OCI-LY7 (cell line): ENCODE results near the gene PLTP. TPM values are rescaled to one million over a fixed set of nuclear protein-coding genes. Genes with fewer than 3 reads are reported as not detected.

Source experiments
- BruUV-seq: library from RNA; stranded (reverse); fragments of 400-500 nt; replicated peaks from 2 replicates; lab custom pipeline; 2021; lab: Mats Ljungman, UMichigan
- CTCF ChIA-PET: fragments of 300-600 bp; sonication (Branson Sonifier 250); formaldehyde crosslinking; loops from one replicate; lab custom pipeline; 2022; ENCODE audit warnings: antibody characterized with exemption; ENCODE audit not compliant: unreplicated experiment; lab: Charles Lee
- POLR2A ChIA-PET: fragments of 300-600 bp; sonication (Branson Sonifier 250); formaldehyde crosslinking; loops from one replicate; lab custom pipeline; 2022; ENCODE audit warnings: antibody characterized with exemption; lab: Charles Lee
- DNase-seq: peaks from one replicate; pipeline ENCODE4 v3.0.0-alpha.2; 2015; ENCODE audit warnings: low spot score
- H2AFZ ChIP-seq: fragments of 200-600 bp; sonication (generic), shearing (Covaris generic); 2 replicates; pipeline ENCODE4 v1.6.1; 2014; ENCODE audit warnings: mild to moderate bottlenecking, antibody characterized with exemption, low read length, moderate library complexity
- H3K27ac ChIP-seq: fragments of 200-600 bp; sonication (generic); 2 replicates; pipeline ENCODE4 v1.5.1; 2014; ENCODE audit warnings: mixed run types, low read depth, mild to moderate bottlenecking, moderate library complexity, low read length, inconsistent platforms; ENCODE audit not compliant: poor library complexity, severe bottlenecking
- H3K36me3 ChIP-seq: fragments of 200-600 bp; sonication (generic); 2 replicates; pipeline ENCODE4 v1.6.1; 2014; ENCODE audit warnings: mild to moderate bottlenecking, antibody characterized with exemption, low read length, moderate library complexity, mixed read lengths; ENCODE audit not compliant: insufficient read depth
- H3K4me1 ChIP-seq: fragments of 200-600 bp; sonication (generic); 2 replicates; pipeline ENCODE4 v1.5.1; 2014; ENCODE audit warnings: mild to moderate bottlenecking, low read length; ENCODE audit not compliant: insufficient read depth, poor library complexity, severe bottlenecking
- H3K4me2 ChIP-seq: fragments of 200-600 bp; sonication (generic); 2 replicates; pipeline ENCODE4 v1.6.1; 2014; ENCODE audit warnings: mild to moderate bottlenecking, low read length
- H3K4me3 ChIP-seq: fragments of 200-600 bp; sonication (generic); 2 replicates; pipeline ENCODE4 v1.5.1; 2014; ENCODE audit warnings: mild to moderate bottlenecking, low read depth, low read length; ENCODE audit not compliant: poor library complexity, severe bottlenecking
- H3K79me2 ChIP-seq: fragments of 200-600 bp; sonication (generic); 2 replicates; pipeline ENCODE4 v1.6.1; 2016; ENCODE audit warnings: low read depth, mild to moderate bottlenecking, low read length, moderate library complexity, mixed read lengths; ENCODE audit not compliant: insufficient read depth
- H3K9me2 ChIP-seq: fragments of 200-600 bp; sonication (generic); 2 replicates; pipeline ENCODE4 v1.6.1; 2016; ENCODE audit warnings: mild to moderate bottlenecking, low read length, mixed read lengths; ENCODE audit not compliant: insufficient read depth
- H3K9me3 ChIP-seq: fragments of 200-600 bp; sonication (generic); 2 replicates; pipeline ENCODE4 v1.6.1; 2014; ENCODE audit warnings: mild to moderate bottlenecking, mixed run types, low read length, mixed read lengths
- H4K20me1 ChIP-seq: fragments of 200-600 bp; sonication (generic); 2 replicates; pipeline ENCODE4 v1.6.1; 2014; ENCODE audit warnings: mild to moderate bottlenecking, antibody characterized with exemption, low read length, moderate library complexity, mixed read lengths; ENCODE audit not compliant: insufficient read depth
- EZH2phosphoT487 ChIP-seq: fragments of 200-600 bp; sonication (generic); IDR thresholded peaks from 2 replicates; pipeline ENCODE4 v1.6.1; 2018; ENCODE audit warnings: low read depth, borderline replicate concordance, mild to moderate bottlenecking, mixed run types, antibody characterized with exemption, low read length, moderate library complexity, mixed read lengths
- intact Hi-C: fragments of 100-400 bp; cut with micrococcal nuclease; formaldehyde crosslinking; loops from one replicate; pipeline ENCODE4 v1.10.0; 2022; ENCODE audit not compliant: unreplicated experiment
- total RNA-seq, 2 experiments: library from RNA; depleted of rRNA in 1 of 2; stranded (reverse); fragments of >200 nt in 1 of 2; shearing (Covaris generic) in 1 of 2; gene quantifications; 2 replicates each; pipeline ENCODE4 v1.2.3, GENCODE V29; 2014 to 2022
- TF ChIP-seq, protein P1 (sequence below): fragments of 200-600 bp; sonication (generic); conservative IDR thresholded peaks from 2 replicates; pipeline ENCODE4 v1.5.1; 2014; ENCODE audit warnings: mild to moderate bottlenecking, antibody characterized with exemption, low read length, moderate library complexity, mixed read lengths

PLTP gene
- total RNA-seq, 2 experiments from 2014 or later, result 12.7 to 17.1 TPM

DNA sequence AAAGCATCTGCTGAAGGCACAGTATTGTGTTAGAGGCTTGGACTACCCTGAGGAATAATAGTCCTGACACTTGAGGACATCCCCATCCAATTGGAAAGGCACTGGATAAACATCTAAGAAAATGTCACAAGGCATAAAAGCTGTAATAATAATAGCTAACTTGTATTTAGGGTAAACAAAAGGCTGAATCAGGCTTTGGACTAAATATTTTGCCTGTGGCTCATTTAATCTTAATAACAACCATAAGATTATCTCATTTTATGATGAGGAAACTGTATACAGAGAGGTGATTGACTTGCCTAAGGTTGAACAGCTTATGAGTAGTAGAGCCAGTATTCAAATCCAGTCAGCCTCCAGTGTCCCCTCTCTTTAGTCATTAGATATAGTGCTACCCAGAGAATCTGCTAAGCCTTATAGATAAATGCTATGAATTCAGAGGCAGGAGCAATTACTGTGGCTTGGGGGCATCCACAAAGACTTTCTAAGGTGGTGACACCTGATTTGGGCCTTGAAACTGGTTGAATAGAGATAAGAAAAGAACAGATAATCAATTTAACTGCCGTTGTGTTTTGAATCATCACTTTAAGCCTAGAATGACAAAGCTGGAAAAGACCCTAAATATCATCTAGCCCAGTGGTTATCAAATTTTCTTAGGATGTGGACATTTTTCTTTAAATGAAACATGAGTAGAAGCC, 38.4 kb downstream of the PLTP start:
- Histone ChIP-seq H3K27ac (no peak overlapping the region), H4K20me1 (no peaks in the 10 kb centered on the region), H3K79me2 (no peaks in the 10 kb centered on the region), H3K9me2 (no peaks in the 10 kb centered on the region), H3K36me3 (no peaks in the 10 kb centered on the region), H3K9me3 (no peaks in the 10 kb centered on the region), H3K4me2 (no peak overlapping the region), H3K4me1 (no peaks in the 10 kb centered on the region), H3K4me3 (no peak overlapping the region), H2AFZ (no peak overlapping the region)
- TF ChIP-seq, protein P1, sequence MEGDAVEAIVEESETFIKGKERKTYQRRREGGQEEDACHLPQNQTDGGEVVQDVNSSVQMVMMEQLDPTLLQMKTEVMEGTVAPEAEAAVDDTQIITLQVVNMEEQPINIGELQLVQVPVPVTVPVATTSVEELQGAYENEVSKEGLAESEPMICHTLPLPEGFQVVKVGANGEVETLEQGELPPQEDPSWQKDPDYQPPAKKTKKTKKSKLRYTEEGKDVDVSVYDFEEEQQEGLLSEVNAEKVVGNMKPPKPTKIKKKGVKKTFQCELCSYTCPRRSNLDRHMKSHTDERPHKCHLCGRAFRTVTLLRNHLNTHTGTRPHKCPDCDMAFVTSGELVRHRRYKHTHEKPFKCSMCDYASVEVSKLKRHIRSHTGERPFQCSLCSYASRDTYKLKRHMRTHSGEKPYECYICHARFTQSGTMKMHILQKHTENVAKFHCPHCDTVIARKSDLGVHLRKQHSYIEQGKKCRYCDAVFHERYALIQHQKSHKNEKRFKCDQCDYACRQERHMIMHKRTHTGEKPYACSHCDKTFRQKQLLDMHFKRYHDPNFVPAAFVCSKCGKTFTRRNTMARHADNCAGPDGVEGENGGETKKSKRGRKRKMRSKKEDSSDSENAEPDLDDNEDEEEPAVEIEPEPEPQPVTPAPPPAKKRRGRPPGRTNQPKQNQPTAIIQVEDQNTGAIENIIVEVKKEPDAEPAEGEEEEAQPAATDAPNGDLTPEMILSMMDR, result no peak
- no peak for TF ChIP-seq EZH2phosphoT487
- no peak for DNase-seq
- ChIA-PET CTCF (no interaction called here), POLR2A (no interaction called here)
- BruUV-seq, result no TSS peak
- intact Hi-C loops, result no loop called here

DNA sequence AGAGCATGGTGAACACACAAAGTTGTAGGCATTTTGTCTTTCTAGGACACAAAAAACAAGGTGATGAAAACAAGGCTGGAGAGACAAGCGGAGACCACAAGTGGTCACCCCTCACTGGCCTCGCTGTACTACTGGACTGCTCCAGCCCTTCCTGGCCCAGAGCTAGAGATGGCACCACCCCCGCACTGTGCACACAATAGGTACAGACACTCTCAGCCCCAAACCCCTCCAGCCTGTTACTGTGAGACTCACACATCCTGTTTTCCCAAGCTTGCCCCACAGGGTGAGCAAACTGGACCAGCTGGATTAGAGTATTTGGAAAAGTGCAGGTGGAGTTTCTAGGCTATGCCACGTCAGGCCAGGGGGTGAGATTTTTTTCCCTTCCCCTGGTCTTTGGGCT, 39.3 kb downstream of the PLTP start:
- no peak for DNase-seq
- no peaks in the 10 kb centered on the region for H3K79me2 ChIP-seq
- no peak overlapping the region for H3K4me2 ChIP-seq
- no peaks in the 10 kb centered on the region for H3K9me3 ChIP-seq
- H3K27ac ChIP-seq, result no peak overlapping the region
- no peaks in the 10 kb centered on the region for H3K36me3 ChIP-seq
- H2AFZ ChIP-seq, result no peak overlapping the region
- TF ChIP-seq, protein P1, result no peak
- TF ChIP-seq EZH2phosphoT487, result no peak
- H3K4me3 ChIP-seq, result no peak overlapping the region
- H3K9me2 ChIP-seq, result no peaks in the 10 kb centered on the region
- CTCF ChIA-PET, result no interaction called here
- no peaks in the 10 kb centered on the region for H4K20me1 ChIP-seq
- intact Hi-C loops, result no loop called here
- no peaks in the 10 kb centered on the region for H3K4me1 ChIP-seq
- no TSS peak for BruUV-seq
- POLR2A ChIA-PET, result interaction anchor here (1.3 kb wide), 1 partner anchor 9 kb away, joined by 4 read pairs; no protein-coding TSS in a partner anchor

DNA sequence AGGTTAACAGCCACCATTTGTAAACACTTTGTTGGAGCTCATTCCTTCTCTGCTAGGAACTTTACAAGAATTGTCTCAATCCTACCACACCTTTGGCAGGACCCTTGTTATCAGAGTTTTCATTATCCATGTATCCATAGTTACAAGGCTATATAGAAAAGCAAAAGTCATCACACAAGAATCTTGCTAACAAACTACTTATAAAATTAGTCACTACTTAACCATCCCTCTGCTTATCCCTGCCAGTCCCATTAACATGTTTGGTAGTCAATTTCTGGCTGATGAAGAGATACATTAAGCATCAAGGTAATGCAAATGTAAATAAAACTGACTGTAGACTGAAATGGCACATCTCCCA, 44.2 kb downstream of the PLTP start:
- H3K27ac ChIP-seq, result no peak overlapping the region
- no peaks in the 10 kb centered on the region for H4K20me1 ChIP-seq
- H3K36me3 ChIP-seq, result no peaks in the 10 kb centered on the region
- H3K9me3 ChIP-seq, result no peaks in the 10 kb centered on the region
- no peaks in the 10 kb centered on the region for H3K9me2 ChIP-seq
- CTCF ChIA-PET, result no interaction called here
- BruUV-seq, result no TSS peak
- H3K4me3 ChIP-seq, result no peak overlapping the region
- H3K79me2 ChIP-seq, result no peaks in the 10 kb centered on the region
- POLR2A ChIA-PET, result interaction anchor here (0.6 to 1.0 kb wide), 2 partner anchors 13 to 29 kb away, joined by 3 to 4 read pairs; partner anchors contain the start of gene ZSWIM1
- TF ChIP-seq EZH2phosphoT487, result no peak
- TF ChIP-seq, protein P1, result no peak
- H2AFZ ChIP-seq, result no peak overlapping the region
- DNase-seq, result no peak
- intact Hi-C loops, result no loop called here
- H3K4me1 ChIP-seq, result no peaks in the 10 kb centered on the region
- no peak overlapping the region for H3K4me2 ChIP-seq
